ENCODE data around the gene DSEL. TPM values are rescaled to one million over a fixed set of nuclear protein-coding genes. Genes with fewer than 3 reads are reported as not detected.
A peak's percentile ranks its signal among the peaks of the same experiment; 100 is the strongest.

The DSEL gene
- total RNA-seq, 1 donor from 2014 or later, result 1.6 TPM

GRCh38 chr18:67518566-67518965, 2.0 kb upstream of the DSEL start:
- Histone ChIP-seq H3K4me3 (no peak overlapping the region), H3K4me1 (peaks cover 30% of the 10 kb centered on the region), H3K9me3 (replicated peaks) (no peaks in the 10 kb centered on the region), H3K27me3 (ENCODE audit: low read depth) (no peaks in the 10 kb centered on the region), H3K36me3 (no peaks in the 10 kb centered on the region), H3K27ac (replicated peaks) (no peak overlapping the region)
- DNase-seq, result no peak
- no peak for TF ChIP-seq CTCF (IDR thresholded peaks at IDR 0.05; ENCODE audit: borderline replicate concordance)
- intact Hi-C loops (cut with micrococcal nuclease), result no loop called here

- Histone ChIP-seq H3K27ac (replicated peaks) (peak overlapping the region; percentile 89), H3K27me3 (ENCODE audit: low read depth) (no peaks in the 10 kb centered on the region), H3K36me3 (no peaks in the 10 kb centered on the region), H3K9me3 (replicated peaks) (no peaks in the 10 kb centered on the region), H3K4me1 (peaks cover 30% of the 10 kb centered on the region), H3K4me3 (peak overlapping the region; percentile 94)
- DNase-seq, result peak; percentile 20
- intact Hi-C loops (cut with micrococcal nuclease), result no loop called here
- TF ChIP-seq CTCF (IDR thresholded peaks at IDR 0.05; ENCODE audit: borderline replicate concordance), result no peak
Observed at GRCh38 chr18:67517444-67517765, 885 bp upstream of the DSEL start.

- Histone ChIP-seq H3K4me3 (peak overlapping the region; percentile 94), H3K4me1 (peaks cover 30% of the 10 kb centered on the region), H3K9me3 (replicated peaks) (no peaks in the 10 kb centered on the region), H3K27ac (replicated peaks) (peak overlapping the region; percentile 89), H3K36me3 (no peaks in the 10 kb centered on the region), H3K27me3 (ENCODE audit: low read depth) (no peaks in the 10 kb centered on the region)
- intact Hi-C loops (cut with micrococcal nuclease), result no loop called here
- peak; percentile 81 for TF ChIP-seq CTCF (IDR thresholded peaks at IDR 0.05; ENCODE audit: borderline replicate concordance)
- DNase-seq, result peak; percentile 82
Observed at GRCh38 chr18:67515942-67516538, 480 bp downstream of the DSEL start.

GRCh38 chr18:67514901-67515540, 1.5 kb downstream of the DSEL start:
- Histone ChIP-seq H3K4me1 (peaks cover 30% of the 10 kb centered on the region), H3K27ac (replicated peaks) (no peak overlapping the region), H3K36me3 (no peaks in the 10 kb centered on the region), H3K4me3 (peak overlapping the region; percentile 94), H3K9me3 (replicated peaks) (no peaks in the 10 kb centered on the region), H3K27me3 (ENCODE audit: low read depth) (no peaks in the 10 kb centered on the region)
- intact Hi-C loops (cut with micrococcal nuclease), result no loop called here
- DNase-seq, result no peak
- TF ChIP-seq CTCF (IDR thresholded peaks at IDR 0.05; ENCODE audit: borderline replicate concordance), result no peak

GRCh38 chr18:67514465-67514864, 2.1 kb downstream of the DSEL start:
- H3K9me3 ChIP-seq (replicated peaks), result no peaks in the 10 kb centered on the region
- H3K27me3 ChIP-seq (ENCODE audit: low read depth), result no peaks in the 10 kb centered on the region
- no peaks in the 10 kb centered on the region for H3K36me3 ChIP-seq
- intact Hi-C loops (cut with micrococcal nuclease), result no loop called here
- H3K27ac ChIP-seq (replicated peaks), result no peak overlapping the region
- peak overlapping the region; percentile 94 for H3K4me3 ChIP-seq
- DNase-seq, result no peak
- H3K4me1 ChIP-seq, result peaks cover 30% of the 10 kb centered on the region
- TF ChIP-seq CTCF (IDR thresholded peaks at IDR 0.05; ENCODE audit: borderline replicate concordance), result no peak
